ENCODE data around the gene TUNAR.

DNA sequence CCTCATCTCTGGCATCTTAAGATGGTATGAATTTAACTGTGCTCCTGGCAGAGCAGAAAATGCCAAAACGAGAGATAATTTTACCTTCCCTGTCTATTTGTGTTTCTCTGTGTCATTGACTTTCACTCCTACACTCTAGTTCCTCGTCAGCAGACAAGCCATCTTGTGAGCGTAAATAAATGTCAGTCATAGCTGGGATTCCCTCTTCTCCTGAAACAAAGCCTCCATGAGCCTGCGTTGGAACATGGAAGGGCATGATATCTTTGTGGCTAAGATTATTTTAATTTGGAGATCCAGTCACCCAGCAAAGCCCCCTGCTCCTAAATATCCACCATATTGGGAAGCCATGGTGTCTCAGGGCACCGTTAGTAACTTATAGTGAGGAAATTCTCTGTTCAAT is 37.8 kb upstream of the TUNAR start:
- TF ChIP-seq, protein P1, sequence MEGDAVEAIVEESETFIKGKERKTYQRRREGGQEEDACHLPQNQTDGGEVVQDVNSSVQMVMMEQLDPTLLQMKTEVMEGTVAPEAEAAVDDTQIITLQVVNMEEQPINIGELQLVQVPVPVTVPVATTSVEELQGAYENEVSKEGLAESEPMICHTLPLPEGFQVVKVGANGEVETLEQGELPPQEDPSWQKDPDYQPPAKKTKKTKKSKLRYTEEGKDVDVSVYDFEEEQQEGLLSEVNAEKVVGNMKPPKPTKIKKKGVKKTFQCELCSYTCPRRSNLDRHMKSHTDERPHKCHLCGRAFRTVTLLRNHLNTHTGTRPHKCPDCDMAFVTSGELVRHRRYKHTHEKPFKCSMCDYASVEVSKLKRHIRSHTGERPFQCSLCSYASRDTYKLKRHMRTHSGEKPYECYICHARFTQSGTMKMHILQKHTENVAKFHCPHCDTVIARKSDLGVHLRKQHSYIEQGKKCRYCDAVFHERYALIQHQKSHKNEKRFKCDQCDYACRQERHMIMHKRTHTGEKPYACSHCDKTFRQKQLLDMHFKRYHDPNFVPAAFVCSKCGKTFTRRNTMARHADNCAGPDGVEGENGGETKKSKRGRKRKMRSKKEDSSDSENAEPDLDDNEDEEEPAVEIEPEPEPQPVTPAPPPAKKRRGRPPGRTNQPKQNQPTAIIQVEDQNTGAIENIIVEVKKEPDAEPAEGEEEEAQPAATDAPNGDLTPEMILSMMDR (IDR thresholded peaks at IDR 0.05; ENCODE audit: borderline replicate concordance, extremely low read depth, low read length, poor library complexity, severe bottlenecking) = no peak
- no peak for TF ChIP-seq EZH2 (IDR thresholded peaks at IDR 0.05; ENCODE audit: borderline replicate concordance, low read depth, low read length, severe bottlenecking)
